COLO668 (cell line): ENCODE data around the gene PFN1.
A peak's percentile ranks its signal among the peaks of the same experiment; 100 is the strongest.
"Not testable (repeated sequence)": the region's sequence is repeated elsewhere in the genome, so short reads cannot be mapped to it uniquely, and the experiment has no call there.

ENCODE experiments used
- DNase-seq: peaks from one replicate; lab custom pipeline; 2025; ENCODE audit not compliant: unreplicated experiment; lab: John Stamatoyannopoulos, UW

The PFN1 gene

DNA sequence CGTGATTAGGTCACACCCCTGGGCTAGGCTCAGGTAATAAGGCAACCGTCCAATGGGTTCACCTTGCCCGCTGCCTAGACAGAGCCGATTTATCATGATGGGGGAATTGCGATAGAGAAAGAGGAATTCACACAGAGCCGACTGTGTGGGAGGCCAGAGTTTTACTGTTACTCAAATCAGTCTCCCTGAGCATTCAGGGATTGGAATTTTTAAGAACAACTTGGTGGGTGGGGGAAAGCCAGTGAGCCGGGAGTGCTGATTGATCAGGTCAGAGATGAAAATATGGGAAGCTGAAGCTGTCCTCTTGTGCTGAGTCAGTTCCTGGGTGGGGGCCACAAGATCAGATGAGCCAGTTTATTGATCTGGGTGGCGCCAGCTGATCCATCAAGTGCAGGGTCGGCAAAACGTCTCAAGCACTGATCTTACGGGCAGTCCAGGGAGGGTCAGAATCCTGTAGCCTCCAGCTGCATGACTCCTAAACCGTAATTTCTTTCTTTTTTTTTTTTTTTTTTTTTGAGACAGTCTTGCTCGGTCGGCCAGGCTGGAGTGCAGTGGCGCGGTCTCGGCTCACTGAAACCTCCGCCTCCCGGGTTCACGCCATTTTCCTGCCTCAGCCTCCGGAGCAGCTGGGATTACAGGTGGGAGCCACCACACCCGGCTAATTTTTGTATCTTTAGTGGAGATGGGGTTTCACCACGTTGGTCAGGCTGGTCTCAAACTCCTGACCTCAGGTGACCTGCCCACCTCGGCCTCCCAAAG, 21.6 kb downstream of the PFN1 start:
- DNase-seq, result not testable (repeated sequence)

DNA sequence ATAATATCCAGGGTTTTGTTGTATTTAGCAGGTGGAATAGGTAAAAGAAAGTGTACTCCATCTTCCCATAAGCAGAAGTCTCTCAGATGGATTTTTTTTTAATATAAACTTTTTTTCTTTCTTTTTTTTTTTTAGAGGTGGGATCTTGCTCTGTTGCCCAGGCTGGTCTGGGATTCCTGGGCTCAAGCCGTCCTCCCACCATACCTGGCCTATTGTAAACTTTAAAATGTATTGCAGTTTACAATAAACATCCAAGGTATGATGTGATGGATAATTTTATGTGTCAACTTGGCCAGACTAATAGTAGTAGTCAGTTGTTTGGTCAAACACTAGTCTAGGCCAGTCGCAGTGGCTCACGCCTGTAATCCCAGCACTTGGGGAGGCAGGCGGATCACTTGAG, 27.0 kb downstream of the PFN1 start:
- DNase-seq, result no peak

DNA sequence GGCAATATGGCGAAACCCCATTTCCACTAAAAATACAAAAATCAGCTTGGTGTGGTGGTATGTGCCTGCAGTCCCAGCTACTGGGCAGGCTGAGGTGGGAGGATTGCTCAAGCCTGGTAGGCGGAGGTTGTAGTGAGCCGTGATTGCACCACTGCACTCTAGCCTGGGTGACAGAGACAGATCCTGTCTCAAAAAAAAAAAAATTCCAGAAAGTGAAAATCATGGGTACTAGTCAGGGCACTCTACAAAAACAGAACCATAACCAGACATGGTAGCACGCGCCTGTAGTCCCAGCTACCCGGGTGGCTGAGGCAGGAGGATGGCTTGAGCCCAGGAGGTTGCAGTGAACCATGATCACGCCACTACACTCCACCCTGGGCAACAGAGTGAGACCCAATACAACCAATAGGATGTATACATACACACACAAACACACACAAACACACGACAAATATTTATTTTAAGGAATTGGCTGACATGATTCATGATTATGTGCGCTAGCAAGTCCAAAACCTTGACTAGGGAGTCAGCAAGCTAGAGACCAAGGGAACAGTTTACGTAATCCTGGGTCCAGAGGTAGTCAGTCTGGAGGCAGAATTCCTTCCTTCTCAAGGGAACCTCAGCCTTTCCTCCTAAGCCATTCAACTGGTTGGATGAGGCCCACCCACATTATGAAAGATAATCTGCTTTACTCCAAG, 27.8 kb downstream of the PFN1 start:
- no peak for DNase-seq

DNA sequence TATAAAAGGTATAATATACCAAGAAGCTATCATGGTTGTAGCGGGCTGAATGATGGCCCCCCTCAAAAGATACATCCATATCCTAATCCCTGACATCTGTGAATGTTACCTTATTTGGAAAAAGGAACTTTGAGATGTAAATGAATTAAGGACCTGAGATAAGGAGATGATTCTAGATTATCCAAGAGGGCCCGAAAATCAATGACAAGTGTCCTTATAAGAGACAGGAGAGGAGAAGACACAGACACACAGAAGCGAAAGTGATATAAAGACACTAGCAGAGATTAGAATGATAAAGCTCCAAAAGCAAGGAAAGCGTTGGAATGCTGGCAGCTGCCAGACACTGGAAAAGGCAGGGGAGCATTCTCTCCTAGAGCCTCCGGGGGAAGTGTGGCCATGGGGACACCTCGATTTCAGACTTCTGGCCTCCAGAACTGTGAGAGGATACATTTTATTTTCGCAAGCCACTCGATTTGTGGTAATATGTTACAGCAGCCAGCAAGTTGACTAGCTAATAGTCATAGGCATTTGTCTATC, 28.8 kb downstream of the PFN1 start:
- no peak for DNase-seq

DNA sequence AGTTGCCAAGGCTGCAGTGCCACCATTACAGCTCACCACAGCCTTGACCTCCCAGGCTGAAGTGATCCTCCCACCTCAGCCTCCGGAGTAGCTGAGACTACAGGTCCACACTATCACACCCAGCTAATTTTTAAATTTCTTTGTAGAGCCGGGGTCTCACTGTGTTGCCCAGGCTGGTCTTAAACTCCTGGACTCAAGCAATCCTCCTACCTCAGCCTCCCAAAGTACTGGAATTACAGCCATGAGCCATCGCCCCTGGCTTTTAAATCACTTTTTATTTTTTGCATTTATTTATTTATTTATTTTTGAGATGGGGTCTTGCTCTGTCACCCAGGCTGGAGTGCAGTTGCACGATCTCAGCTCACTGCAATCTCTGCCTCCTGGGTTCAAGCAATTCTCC, 33.8 kb downstream of the PFN1 start:
- DNase-seq, result not testable (repeated sequence)

DNA sequence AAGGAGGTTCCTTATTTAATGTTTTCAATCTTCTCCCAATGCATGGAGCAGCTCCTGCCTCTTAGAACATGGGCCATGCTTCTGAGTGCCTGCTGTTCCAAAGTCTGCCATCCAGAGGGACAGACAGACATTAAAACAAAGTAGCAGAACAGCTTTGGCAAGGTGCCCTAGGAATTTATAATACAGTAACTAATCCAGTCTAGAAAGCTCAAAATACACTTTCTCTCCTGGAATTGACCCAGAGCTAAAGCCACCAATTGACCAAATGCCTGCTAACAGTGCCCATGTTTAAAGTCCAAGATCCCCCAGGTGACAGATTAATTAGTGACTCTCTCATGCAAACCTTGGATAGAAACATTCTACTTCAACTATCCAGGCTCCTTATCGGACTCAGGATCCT, 34.3 kb downstream of the PFN1 start:
- DNase-seq, result no peak

DNA sequence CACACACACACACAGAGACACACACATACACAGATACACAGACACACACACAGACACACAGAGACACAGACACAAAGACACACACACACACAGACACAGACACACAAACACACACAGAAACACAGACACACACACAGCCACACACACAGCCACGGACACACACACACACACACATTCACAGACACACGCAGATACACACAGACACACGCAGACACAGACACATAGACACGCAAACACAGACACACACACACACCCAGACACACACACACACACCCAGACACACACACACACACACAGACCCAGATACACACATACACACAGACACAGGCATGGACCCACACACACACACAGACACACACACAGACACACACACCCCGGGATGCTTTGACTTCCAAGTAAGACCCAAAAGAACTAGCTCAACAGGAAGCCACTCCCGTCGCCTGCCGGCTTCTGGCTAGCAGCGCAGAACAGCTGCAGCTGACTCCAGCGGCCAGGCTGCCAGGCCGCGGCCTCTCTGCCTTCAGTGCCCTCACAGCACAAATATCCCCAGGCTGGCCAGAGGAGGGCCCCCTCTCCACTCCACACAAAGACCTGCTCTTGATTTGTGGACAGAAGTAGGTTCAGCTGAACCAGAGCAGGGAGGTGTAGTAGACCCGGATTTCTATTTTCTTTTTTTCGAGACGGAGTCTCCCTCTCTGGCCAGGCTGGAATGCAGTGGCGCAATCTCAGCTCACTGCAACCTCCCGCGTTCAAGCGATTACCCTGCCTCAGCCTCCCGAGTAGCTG, 39.4 kb downstream of the PFN1 start:
- DNase-seq, result peak; percentile 85

DNA sequence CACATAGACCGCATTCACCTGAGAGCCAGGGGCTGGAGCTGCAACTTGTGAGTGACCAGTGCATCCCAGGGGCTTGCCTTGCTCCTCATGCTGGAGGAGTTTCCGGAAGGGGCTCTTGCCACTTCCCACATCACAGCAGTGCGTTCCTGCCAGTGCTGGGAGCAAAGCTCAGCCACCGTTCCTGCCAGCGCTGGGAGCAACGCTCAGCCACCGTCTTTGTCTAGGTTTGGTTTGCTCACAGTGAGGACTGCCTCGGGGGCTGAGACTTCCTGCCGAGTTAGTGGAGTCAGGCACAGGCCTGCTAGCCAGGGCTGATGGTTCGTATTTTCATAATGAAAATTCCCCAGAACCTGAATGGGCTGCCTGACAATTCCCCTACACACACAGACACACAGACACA, 40.0 kb downstream of the PFN1 start:
- peak; percentile 9 for DNase-seq

DNA sequence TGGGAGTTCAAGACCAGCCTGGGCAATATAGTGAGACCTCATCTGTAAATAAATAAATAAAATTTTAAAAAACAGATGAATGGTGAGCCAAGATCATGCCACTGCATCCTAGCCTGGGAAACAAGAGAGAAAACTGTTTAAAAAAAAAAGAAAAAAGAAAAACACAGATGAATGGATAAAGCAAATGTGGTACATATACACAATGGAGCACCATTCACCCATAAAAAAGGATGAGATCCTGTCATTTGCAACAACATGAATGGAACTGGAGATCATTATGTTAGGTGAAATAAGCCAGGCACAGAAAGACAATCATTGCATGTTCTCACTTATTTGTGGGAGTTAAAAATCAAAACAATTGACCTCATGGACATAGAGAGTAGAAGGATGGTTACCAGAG, 41.7 kb downstream of the PFN1 start:
- DNase-seq, result not testable (repeated sequence)

DNA sequence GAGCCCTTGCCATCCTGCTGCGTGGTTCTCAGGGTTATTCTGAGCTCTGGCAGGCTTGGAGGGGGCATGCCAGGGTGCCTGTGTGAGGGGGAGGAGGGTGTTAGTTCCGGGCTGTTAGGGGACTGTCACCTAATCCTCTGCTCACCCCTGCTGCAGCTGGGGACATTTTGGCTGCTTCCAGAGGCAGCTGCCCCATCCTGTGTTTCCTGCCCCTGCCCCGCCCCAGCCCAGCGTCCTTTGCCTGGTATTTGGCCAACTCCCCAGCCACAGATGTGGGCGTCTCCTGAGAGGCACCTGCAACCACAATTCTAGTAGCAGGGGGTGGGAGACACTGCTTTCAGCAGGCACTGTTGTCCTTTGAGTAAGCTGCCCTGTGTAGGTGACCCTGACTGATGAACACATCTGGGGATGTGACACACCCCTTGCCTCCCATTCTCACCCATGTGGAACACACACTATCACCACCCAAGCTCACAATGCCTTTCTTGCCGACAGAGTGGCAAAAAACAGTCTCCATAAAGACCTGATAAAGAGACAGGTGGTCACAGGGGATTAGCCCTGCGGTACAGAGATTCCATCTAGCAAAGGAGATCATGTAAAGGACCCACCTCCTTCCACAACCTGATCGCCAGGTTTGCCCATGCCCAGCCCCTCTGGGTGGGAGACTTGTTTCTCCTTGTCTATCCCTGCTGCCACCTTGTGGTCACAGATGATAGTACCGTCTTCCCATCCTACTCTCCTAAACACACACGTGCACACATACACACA, 45.1 kb downstream of the PFN1 start, which contains the start of gene CHRNE:
CHRNE (minus strand) TSS at position 48 of the 768 bp plus-strand sequence; CDS start at position 13, 35 bp downstream.
- DNase-seq, result peak; percentile 73

DNA sequence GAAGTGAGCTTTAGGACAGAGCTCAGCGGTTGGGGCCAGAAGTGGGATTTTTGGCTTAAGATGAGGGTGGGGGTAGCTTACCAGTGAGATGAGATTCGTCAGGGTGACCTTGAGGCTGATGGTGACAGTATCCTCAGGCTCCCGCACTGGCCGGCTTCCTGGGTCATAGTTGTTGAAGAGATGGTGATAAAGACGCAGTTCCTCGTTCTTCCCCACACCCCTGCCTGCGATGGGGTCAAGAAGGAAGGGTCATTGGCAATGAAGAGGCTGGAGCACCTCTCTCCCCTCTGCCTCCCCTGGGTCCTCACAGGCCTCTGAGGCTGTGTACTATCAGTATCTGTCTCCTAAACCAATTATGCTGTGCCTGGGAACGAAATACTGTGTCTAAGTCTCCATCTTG, 45.8 kb downstream of the PFN1 start:
- DNase-seq, result no peak

DNA sequence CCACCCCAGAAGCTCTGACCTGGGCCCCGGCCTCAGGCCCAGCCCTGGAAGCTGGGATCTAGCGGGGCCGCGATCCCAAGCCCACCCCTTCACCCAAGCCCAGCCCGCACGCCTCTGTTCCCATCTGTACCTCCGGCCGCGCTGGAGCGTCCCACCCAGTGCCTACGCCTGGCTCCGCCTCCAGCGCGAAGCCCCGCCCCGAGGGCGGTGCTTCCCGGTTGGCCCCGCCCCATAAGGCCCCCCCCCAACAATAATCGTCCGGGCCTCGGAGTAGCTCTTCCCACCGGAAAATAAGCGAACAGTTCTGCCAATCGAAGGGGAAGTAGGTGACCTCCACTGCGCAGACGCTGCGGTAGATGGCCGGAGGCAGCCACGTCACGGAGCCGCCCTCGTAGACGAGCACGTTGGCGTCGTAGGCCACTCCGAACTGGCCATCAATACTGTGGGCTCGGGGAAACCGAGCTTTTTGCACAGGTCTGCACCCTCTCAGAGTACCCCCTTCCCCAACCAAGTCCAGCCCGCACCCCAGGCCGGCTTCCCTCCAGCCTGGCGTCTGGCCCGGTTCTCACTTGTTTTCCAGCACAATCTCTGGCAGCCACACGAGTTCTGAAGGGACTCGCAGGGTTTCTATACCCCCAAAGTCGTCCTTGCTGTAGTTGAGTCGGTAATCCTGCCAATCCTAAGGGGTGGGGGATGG, 46.5 kb downstream of the PFN1 start:
- no peak for DNase-seq

DNA sequence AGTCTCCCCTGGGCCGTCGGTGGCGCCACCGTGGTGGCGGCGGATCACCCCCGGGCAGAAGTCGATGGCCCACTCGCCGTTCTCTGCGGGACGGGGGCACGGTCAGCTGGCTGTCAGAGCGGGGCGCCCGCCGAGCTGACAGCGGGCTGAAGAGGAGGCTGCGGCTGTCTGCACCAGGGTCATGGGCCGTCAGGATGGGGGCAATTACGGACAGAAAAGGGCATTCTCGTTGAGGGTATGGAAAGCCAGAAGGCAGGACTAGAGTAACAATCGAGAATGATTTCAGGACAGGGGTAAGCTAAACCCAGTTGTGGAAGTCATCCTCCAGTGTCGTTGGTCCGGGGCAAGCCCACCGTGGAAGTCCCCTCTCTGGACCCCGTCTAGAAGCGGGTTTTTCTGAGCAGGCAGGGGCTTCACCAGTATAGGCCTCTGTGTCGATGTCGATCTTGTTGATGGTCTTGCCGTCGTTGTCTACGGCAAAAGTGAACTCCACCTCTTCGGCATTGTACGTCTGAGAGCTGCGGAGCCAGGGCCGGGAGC, 47.2 kb downstream of the PFN1 start:
- no peak for DNase-seq

DNA sequence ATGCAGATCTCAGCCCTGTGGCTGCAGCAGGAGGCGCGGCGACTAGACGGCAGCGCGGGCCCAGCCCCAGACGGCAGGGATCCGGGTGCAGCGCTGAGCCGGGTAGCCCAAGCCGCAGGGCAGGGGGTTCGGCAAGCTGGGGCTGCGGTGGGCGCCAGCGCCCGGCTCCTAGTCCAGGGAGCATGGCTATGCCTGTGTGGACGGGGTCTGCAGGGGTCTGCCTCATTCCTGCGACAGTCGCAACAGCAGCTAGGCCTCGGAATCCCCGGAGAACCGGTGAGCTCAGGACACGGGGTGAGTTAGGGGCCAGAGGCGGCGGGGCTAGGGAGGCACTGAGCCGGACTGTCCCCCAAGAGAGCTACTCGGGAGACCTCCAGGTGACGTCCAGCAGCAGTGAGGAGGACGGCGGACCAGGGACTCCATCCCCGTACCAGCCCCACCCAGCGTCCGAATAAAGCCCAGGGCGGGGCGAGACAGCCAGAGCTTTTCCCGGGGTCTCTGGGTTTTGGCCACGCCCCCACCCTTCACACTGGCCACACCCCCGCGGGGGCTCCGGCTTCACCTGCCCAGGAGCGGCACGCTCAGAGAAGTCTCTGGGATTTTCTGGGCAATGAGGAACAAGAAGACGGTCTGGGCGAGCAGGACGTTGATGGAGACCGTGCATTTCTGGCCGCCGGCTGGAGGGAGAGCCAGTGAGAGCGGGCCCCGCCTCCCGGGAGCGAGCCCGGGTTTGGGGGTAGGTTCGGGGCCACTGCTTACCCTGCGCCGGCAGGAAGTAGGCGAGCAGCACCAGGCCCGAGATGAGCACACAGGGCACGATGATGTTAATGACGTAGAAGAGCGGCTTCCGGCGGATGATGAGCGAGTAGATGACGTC, 47.9 kb downstream of the PFN1 start:
- DNase-seq, result no peak

DNA sequence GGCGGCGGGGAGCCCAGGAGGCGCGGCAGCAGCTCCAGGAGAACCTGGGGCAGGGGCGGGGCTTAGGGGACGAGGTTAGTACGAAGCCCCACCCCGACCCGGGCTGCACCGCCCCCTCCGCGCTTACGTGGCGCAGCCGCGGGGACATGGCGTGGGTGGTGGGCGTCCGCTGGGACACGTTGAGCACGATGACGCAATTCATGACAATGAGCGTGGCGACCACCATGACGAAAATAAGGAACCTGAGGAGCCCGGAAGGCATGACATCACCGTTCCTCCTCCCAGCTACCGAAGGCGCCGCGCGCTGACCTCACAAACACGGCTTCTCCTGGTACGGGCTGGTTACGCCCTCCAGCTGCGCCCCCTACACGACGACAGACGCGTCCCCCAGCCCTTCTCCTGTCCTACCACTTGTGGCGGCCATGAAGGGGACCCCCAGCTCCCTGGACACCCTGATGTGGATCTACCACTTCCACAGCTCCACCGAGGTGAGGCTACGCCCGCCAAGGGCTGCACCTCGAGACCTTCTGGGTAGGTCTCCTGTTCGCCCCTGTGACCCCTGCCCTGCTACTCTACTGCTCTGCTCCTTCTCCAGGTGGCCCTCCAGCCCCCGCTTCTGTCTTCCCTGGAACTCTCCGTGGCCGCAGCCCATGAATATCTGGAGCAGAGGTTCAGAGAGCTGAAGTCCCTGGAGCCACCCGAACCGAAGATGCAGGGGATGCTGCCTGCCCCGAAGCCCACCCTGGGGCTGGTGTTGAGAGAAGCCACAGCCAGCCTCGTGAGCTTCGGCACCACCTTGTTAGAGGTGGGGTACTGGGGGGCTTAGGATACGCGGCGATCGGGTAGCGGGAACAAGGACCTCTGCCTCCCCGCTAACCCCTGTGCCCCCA, 48.7 kb downstream of the PFN1 start, which contains the start of gene C17orf107:
C17orf107 (plus strand) TSS at position 196 of the 890 bp plus-strand sequence; CDS start at position 423, 227 bp downstream.
- no peak for DNase-seq

DNA sequence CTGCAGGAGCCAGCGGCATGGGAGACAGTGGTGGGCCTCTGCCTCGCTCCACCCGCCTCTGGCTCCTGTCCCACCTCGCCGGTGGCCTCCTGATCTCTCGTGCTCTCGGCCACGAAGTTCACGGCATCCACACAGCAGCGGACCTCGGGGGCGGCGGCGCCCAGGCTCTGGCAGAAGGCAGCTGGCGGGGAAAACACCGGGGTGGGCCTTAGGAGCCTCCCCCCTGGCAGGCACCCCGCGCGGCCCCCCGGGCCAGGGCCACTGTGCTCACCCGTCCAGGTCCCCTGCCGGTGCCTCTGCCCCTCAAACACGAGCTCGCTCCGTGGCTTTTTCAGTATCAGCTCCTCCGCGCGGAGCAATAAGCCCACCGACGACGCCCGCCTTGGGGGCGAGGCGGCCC, 49.4 kb downstream of the PFN1 start:
- DNase-seq, result no peak

DNA sequence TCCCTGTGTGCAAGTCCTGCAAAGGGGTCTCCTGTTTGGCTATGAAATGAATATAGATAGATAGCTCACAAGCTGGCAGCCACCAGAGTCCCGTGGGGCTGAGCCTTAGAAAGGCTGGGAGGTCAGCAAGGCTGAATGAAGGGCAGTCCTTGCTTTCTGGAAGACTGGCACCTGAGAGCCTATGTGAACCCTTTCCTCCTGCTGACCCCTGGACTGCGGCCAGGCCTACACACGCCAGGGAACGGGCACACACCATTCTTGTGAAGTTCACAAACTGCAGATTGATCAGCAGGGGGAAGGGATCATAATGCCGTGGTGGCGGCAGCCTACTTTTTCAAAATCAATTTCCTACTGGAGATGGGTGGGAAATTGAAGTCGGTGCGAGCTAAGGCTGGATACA, 50.0 kb downstream of the PFN1 start:
- no peak for DNase-seq

DNA sequence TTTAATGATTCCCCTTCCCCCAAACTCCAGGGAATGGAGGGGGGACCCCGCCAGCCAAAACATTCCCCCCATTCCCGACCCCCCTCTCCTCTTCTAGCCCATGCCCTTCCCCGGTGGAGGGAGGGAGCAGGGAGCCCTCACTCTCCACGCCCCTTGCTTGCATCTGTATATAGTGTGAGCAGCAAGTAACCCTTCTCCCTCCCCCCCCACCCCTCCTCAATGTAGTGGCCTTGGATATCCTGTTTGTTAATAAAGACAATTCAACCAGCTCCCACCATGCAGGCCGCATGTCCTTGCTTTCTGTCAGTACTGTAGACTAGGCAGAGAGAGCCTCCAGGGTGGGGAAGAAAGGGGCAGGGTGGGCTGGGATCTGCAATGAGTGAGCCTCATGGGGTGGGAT, 50.5 kb downstream of the PFN1 start:
- DNase-seq, result no peak
